ENCODE measurements around the gene TMEM132D. TPM values are rescaled to one million over a fixed set of nuclear protein-coding genes. Genes with fewer than 3 reads are reported as not detected.

Gene TMEM132D
- total RNA-seq, 2 donors from 2014 or later = not detected

GRCh38 chr12:129928643-129929042 is 24.8 kb upstream of the TMEM132D start:
- Histone ChIP-seq H3K27me3 (replicated peaks; ENCODE audit: insufficient read depth) (no peaks in the 10 kb centered on the region), H3K36me3 (no peaks in the 10 kb centered on the region), H3K9me3 (no peaks in the 10 kb centered on the region), H3K4me3 (no peak overlapping the region), H3K27ac (no peak overlapping the region), H3K4me1 (ENCODE audit: control insufficient read depth in 1 of 2, low read depth in 2 of 2) (no peaks in the 10 kb centered on the region)
- no peak for TF ChIP-seq CTCF (IDR thresholded peaks at IDR 0.05)
- DNase-seq (ENCODE audit: low spot score) (no peak), ATAC-seq (ENCODE audit: insufficient number of reproducible peaks, low FRiP score, low read depth) (no peak)

- H3K36me3 ChIP-seq = no peaks in the 10 kb centered on the region
- no peaks in the 10 kb centered on the region for H3K4me1 ChIP-seq (ENCODE audit: control insufficient read depth in 1 of 2, low read depth in 2 of 2)
- DNase-seq (ENCODE audit: low spot score) (no peak), ATAC-seq (ENCODE audit: insufficient number of reproducible peaks, low FRiP score, low read depth) (no peak)
- no peaks in the 10 kb centered on the region for H3K9me3 ChIP-seq
- TF ChIP-seq CTCF (IDR thresholded peaks at IDR 0.05) = no peak
- no peak overlapping the region for H3K27ac ChIP-seq
- no peak overlapping the region for H3K4me3 ChIP-seq
- H3K27me3 ChIP-seq (replicated peaks; ENCODE audit: insufficient read depth) = no peaks in the 10 kb centered on the region
Observed at GRCh38 chr12:129927316-129927900, 23.6 kb upstream of the TMEM132D start.

- Histone ChIP-seq H3K27me3 (replicated peaks; ENCODE audit: insufficient read depth) (no peaks in the 10 kb centered on the region), H3K27ac (no peak overlapping the region), H3K9me3 (no peaks in the 10 kb centered on the region), H3K36me3 (no peaks in the 10 kb centered on the region), H3K4me3 (no peak overlapping the region), H3K4me1 (ENCODE audit: control insufficient read depth in 1 of 2, low read depth in 2 of 2) (no peaks in the 10 kb centered on the region)
- DNase-seq (ENCODE audit: low spot score) (no peak), ATAC-seq (ENCODE audit: insufficient number of reproducible peaks, low FRiP score, low read depth) (no peak)
- TF ChIP-seq CTCF (IDR thresholded peaks at IDR 0.05) = no peak
Observed at GRCh38 chr12:129911428-129912049, 7.7 kb upstream of the TMEM132D start.

GRCh38 chr12:129909051-129910020 is 5.5 kb upstream of the TMEM132D start:
- H3K9me3 ChIP-seq = no peaks in the 10 kb centered on the region
- H3K36me3 ChIP-seq = no peaks in the 10 kb centered on the region
- H3K4me1 ChIP-seq (ENCODE audit: control insufficient read depth in 1 of 2, low read depth in 2 of 2) = no peaks in the 10 kb centered on the region
- no peaks in the 10 kb centered on the region for H3K27me3 ChIP-seq (replicated peaks; ENCODE audit: insufficient read depth)
- ATAC-seq (ENCODE audit: insufficient number of reproducible peaks, low FRiP score, low read depth) (no peak), DNase-seq (ENCODE audit: low spot score) (no peak)
- TF ChIP-seq CTCF (IDR thresholded peaks at IDR 0.05) = no peak
- no peak overlapping the region for H3K27ac ChIP-seq
- H3K4me3 ChIP-seq = no peak overlapping the region

All from thoracic aorta (tissue), 2 donors.